Measurements from ENCODE around the gene HERPUD2. TPM values are rescaled to one million over a fixed set of nuclear protein-coding genes. Genes with fewer than 3 reads are reported as not detected.

HERPUD2 gene
- total and polyA plus RNA-seq, 2 of the 4 experiments (the other 2 are of a cell fraction), result 22.2 to 27.2 TPM

GRCh38 chr7:35714862-35715261 is 19.9 kb upstream of the HERPUD2 start:
- DNase-seq, result no peak
- H3K36me3 ChIP-seq (ENCODE audit: control insufficient read depth, insufficient read depth, low read length), result no peaks in the 10 kb centered on the region
- no peak overlapping the region for H2AFZ ChIP-seq (replicated peaks; ENCODE audit: low read length, poor library complexity)
- no peaks in the 10 kb centered on the region for H3K79me1 ChIP-seq (ENCODE audit: low read depth in 1 of 2, low read length in 2 of 2)
- no peak for TF ChIP-seq MXI1 (IDR thresholded peaks at IDR 0.05; ENCODE audit: borderline replicate concordance, low read depth, low read length)
- TF ChIP-seq USF2 (IDR thresholded peaks at IDR 0.05; ENCODE audit: low read depth, low read length), result no peak
- TF ChIP-seq SMC3 (IDR thresholded peaks at IDR 0.05; ENCODE audit: low read depth, low read length), result no peak
- TF ChIP-seq NFE2L2 (IDR thresholded peaks at IDR 0.05; ENCODE audit: low read depth, low read length), result no peak
- no peaks in the 10 kb centered on the region; the same call in 1 of the 2 replicates for H3K27me3 ChIP-seq (ENCODE audit: control insufficient read depth, insufficient read depth, low read length)
- no peaks in the 10 kb centered on the region for H3K9me3 ChIP-seq (ENCODE audit: control insufficient read depth, insufficient read depth, low read length)
- H4K91ac ChIP-seq (ENCODE audit: insufficient read depth, low read depth, low read length), result no peak overlapping the region
- H3K18ac ChIP-seq (ENCODE audit: low read depth, low read length), result 0 out of 2 replicates have a peak overlapping the region, but pooled peaks have one; percentile 2
- peak overlapping the region; percentile 6; the same call in 1 of the 2 replicates for H2AK5ac ChIP-seq (ENCODE audit: low read depth, low read length)
- no peak overlapping the region for H2AK9ac ChIP-seq (replicated peaks; ENCODE audit: low read depth, low read length, poor library complexity)
- ChIA-PET CTCF (no interaction called here), POLR2A (ENCODE audit: unreplicated experiment) (no interaction called here)
- H3K9ac ChIP-seq (ENCODE audit: low read depth, low read length), result no peak overlapping the region
- no peak overlapping the region for H3K4ac ChIP-seq (ENCODE audit: low read depth, low read length)
- no peak overlapping the region for H3K56ac ChIP-seq (ENCODE audit: extremely low read depth, insufficient read depth, low read length)
- H4K8ac ChIP-seq (ENCODE audit: low read depth in 2 of 2, low read length in 2 of 2), result no peak overlapping the region
- H3K23ac ChIP-seq (ENCODE audit: low read depth, low read length), result no peak overlapping the region
- no peak overlapping the region for H3K4me2 ChIP-seq (ENCODE audit: low read depth, low read length)
- intact Hi-C loops (cut with micrococcal nuclease), result no loop called here
- peaks cover 7% of the 10 kb centered on the region for H3K4me1 ChIP-seq (ENCODE audit: control insufficient read depth, insufficient read depth, low read length)
- in situ Hi-C loops (cut with MboI; ENCODE audit: low sequenced_read_pairs), result loop anchor here (5.0 to 25.0 kb wide), 3 partner anchors 192 to 622 kb away; no protein-coding TSS in a partner anchor
- no peak overlapping the region for H2BK120ac ChIP-seq (ENCODE audit: low read depth, low read length)
- no peak overlapping the region for H3K27ac ChIP-seq (ENCODE audit: insufficient read depth, low read length)
- no peaks in the 10 kb centered on the region for H4K20me1 ChIP-seq (ENCODE audit: insufficient read depth, low read length)
- H3K4me3 ChIP-seq (ENCODE audit: insufficient read depth, low read depth, low read length), result no peak overlapping the region
- no peak overlapping the region for H3K14ac ChIP-seq (replicated peaks; ENCODE audit: low read depth, low read length)
- H3K9me1 ChIP-seq (ENCODE audit: insufficient read depth, low read length), result no peaks in the 10 kb centered on the region
- no TSS peak for BruUV-seq (replicated peaks)
- H2BK5ac ChIP-seq (ENCODE audit: low read depth, low read length, poor library complexity, severe bottlenecking), result no peak overlapping the region
- H2BK20ac ChIP-seq (ENCODE audit: low read depth, low read length), result no peak overlapping the region
- H2BK15ac ChIP-seq (ENCODE audit: low read depth, low read length), result 0 out of 3 replicates have a peak overlapping the region, but pooled peaks have one; percentile 17
- dilution Hi-C loops (cut with HindIII; ENCODE audit: low sequenced_read_pairs, unreplicated experiment), result no loop called here
- ATAC-seq (ENCODE audit: low read depth), result no peak
- no peak overlapping the region for H4K5ac ChIP-seq (ENCODE audit: low read depth, low read length)
- no CpG with 5 or more reads among the region's 1 CpG for WGBS, 2 experiments (ENCODE audit: extremely low coverage in 2 of 2, insufficient read length in 1 of 2)
